HG02678 (cell line): ENCODE measurements around the gene AFF1.
"Not testable (repeated sequence)": the region's sequence is repeated elsewhere in the genome, so short reads cannot be mapped to it uniquely, and the experiment has no call there.

ENCODE experiments used
- ATAC-seq: cut with Tn5 transposase; IDR thresholded peaks from one replicate; pipeline ENCODE4 v1.9.1; 2021; ENCODE audit warnings: mild to moderate bottlenecking, moderate library complexity; ENCODE audit not compliant: unreplicated experiment

The AFF1 gene

GRCh38 chr4:87007528-87008446, 73.0 kb downstream of the AFF1 start:
- no peak for ATAC-seq

DNA sequence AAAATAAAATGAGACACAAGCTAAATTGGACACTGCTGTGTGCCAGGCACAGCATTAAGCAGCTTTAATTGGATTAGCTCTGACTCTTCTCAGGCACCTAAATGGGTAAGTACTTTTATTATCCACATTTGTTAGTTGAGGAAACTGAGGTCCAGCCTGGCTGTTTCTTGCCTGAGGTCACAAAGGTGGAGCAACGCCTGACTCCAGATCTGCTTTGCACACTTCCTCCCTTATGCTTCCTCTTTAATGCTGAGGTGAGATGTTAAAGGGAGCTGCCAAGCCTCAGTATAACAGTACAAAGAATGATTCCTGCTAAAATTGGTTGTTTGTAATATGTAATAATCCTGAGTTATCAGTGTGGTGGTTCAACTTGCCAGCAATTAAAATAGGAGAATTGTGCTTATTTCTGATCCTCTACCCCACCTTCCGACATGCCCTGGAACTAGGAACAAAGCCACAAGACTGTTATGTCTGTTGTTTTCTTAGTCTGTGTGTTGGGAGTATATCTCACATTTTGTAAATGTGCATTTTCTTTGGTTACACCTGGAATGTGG, 74.4 kb downstream of the AFF1 start:
- no peak for ATAC-seq

DNA sequence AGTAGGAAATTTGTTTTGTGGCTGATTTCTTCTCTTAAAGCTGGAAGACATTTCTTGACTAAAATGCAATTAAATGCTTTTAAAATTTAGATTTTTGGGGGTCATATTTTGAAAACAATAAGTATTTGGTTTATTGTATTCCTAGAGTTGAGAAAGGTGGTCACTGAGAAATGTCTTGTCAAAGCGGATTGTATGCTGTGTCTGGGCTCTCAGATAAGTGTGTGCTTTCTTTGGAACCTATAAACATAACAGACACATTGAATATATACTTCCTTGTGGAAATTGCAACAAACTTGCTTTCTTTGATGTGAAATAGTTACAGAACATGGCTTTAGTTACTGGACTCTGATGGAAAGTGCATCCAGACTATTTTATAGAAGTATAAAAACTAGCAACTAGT, 75.4 kb downstream of the AFF1 start:
- ATAC-seq, result no peak

DNA sequence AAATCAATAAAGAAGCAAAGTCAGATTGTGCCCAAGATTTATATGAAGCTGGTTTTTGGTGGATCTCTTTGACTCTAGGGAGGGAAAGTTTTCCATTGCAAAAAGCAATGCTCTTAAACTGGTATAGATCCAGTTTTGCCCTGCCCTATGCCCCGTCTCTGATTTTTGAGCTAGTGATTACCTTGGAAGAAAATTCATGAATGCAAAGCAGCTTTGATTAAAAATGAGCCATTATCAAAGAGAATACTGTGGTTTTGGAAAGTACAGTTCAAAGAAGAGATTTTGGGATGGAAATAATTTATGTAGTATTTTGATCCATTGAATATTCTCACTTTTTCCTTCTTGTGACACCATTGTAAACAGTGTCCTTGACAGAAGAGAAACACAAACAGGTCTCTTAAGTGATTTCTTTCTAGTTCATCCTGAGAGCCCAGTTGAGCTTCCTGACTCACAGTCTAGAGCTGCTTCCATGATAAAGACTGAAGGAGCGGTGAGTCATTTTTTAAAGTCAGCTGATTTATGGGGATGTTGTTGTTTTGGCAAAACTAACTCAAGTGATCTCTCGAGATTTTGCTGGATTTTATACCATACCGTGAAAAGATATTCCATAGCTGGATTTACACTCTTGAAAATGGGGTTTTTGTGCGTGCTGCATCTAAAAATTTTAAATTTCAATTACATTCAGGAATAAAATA, 76.7 kb downstream of the AFF1 start:
- no peak for ATAC-seq

DNA sequence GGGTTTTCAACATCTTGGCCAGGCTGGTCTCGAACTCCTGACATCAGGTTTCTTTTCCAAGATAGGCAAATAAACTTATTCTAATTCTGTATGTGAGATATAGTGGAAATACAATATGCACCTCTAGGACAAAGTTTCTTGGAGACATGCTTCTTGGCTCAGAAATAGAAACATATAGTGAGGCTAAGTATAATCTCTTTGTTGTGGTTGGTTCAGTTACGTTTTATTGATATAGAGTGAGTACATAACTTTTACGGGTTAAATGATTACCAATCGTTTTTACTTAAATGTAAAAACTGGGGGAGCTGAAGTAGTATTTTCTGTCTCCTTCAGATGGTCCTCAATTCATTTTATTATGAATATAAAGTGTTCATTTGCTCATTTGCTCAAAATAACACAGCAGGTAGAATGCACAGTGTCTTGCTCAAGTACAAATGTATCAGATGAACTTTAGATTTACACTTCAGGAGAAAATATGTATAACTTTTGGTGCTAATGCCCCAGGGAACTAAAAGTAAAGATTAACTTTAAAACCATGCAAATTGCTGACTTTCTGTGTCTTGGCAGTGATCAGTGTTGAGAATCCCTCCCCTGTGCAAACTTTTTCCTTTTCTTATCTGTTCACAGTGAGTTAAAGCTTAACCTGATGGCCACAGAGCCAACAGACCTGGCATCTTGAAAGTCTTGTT, 77.6 kb downstream of the AFF1 start:
- peak; percentile 72 for ATAC-seq

DNA sequence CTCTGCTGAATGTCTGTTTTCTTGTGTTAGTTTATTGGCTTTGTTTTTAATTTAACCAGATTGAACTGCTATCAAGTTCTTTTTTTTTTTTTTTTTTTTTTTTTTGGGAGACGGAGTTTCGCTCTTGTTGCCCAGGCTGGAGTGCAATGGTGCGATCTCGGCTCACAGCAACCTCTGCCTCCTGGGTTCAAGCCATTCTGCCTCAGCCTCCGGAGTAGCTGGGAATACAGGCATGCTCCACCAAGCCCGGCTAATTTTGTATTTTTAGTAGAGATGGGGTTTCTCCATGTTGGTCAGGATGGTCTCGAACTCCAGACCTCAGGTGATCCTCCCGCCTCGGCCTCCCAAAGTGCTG, 78.1 kb downstream of the AFF1 start:
- not testable (repeated sequence) for ATAC-seq

DNA sequence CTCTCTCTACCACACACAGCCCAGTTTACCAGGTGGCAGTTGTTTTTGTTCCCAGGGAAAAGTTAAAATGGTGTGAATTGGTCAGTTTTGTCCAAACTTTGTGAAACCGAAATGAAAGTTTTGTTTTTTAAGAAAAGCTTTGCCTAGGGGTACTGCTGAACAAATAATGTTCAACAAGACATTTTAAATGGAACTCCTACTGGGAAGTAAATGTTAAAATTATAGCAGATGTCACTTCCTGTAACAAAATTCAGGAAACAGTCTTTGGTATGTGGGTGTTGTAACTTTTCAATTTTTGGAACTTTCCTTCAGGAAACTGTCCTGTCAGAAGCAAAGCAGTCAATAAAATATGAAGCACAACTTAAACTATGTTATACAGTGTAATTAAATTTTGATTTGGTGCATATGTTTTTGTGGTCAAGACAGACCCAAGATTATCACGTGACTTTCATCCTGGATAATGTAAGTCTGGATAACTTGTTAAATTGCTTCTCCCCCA, 79.5 kb downstream of the AFF1 start:
- ATAC-seq, result no peak

GRCh38 chr4:87015416-87015815, 80.6 kb downstream of the AFF1 start:
- no peak for ATAC-seq

- ATAC-seq, result no peak
Observed at GRCh38 chr4:87017580-87018342, 83.0 kb downstream of the AFF1 start.

DNA sequence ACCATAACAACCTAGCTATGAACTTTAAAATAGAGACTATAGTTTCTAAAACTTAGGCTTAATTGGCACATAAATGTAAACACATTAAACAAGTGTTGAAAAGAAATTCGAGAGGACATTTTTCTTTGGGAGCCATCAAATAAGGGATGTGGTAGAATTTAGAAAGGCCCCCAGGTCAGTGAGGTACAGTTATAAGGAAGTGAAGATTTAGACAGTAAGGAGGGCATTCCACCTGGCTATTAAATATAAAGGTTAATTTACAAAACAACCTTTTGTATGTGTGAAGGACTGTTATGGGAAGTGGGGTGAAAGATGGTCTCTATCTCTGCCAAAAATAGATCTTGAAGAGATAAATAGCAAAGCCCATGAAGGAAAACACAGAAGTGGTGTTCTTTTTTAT, 83.9 kb downstream of the AFF1 start:
- no peak for ATAC-seq

- no peak for ATAC-seq
Observed at GRCh38 chr4:87019246-87019791, 84.5 kb downstream of the AFF1 start.

DNA sequence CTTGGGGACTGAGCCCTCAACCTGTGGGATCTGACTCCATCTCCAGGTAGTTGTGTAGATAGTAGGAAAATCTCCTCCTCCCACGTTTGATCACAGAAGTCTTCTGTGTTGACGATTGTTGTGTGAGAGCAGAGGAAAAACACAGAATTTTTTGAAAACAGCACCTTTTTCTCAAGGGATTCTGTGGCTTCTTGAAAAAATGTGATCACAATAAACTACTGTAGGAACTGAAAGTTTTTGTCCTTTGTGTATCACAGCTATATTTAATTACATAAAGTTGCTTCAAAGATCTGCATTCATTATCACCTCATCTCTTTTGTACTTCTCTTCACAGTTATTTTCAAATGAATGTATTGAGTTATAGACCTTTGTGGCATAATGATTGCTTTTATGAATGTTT, 85.1 kb downstream of the AFF1 start:
- ATAC-seq, result no peak

DNA sequence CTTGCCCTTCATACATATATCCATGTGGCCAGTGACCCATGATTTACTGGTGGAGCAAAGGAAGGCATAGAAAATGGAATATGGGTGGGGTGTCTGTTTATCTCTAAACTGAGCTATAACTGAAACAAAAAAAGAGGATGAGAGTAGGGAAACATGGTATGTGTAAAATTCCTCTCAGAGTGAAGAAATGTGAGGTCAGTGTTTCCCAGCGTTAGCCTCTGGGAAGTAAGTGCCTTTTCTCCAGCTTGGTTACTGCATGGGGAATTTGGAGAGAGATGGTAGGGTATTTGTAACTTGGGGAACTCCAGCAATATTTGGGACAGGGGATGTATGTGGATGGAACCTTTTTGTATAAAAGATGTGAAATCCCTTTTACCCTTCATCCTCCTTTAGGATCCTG, 89.4 kb downstream of the AFF1 start:
- ATAC-seq, result no peak

DNA sequence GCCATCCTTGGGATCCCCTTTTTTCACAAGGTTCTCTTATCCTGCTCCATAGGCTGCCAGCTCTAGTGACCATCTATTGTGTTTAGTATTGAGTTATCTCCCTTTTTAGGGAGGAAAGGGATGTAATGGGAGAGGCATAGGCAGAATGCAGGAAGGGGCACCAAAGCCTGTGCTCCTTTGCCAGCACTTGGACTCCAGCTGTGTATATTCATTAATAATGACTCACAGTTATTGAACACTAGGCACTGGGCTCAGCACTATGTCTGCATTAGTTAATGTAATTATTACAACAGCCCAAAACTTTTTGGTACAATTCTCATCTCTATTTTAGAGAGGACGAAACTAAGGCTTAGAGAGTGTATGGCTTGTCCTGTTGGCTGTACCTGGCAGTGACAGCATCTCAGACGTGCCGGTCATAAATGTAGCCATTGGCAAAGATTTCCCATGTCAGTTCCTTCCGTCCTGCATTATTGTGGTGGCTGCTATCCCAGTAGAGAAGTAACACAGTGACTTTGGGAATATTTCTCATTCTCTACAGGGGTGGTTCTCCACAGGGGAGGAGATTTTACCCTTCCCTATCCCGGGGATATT, 90.3 kb downstream of the AFF1 start:
- ATAC-seq, result no peak

GRCh38 chr4:87025614-87026041, 90.8 kb downstream of the AFF1 start:
- ATAC-seq, result peak; percentile 83

DNA sequence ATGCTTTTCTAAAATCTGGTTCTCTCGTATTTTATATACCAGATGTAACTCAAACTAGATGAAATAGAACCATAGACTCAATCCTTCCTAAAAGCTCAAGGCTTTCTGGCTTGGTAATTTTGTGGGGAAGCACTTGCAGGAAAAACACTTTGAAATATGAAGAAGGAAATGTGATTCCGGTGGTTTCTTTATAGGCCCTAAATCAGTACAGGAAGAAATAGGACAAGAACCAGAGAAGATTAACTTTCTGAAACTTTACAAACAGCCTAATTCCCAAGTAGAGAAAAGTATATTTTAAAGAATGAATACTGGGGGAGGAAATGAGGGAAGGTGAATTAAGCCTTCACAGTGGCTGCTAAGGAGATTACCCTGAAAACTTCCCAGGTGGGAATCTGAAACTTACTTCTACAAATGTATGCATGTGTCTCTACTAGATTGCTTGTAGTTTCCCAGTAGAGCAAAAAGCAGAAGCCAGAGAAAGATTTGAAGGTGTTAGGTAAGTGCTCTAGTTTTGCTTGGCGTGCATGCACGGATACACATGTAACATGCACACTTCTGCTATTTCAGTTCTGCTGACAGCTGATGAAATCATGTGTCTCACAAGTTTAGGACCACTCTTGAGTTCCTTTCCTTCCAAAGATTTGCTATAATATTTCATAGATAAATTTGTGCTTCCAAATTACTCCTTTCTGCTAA, 92.1 kb downstream of the AFF1 start:
- ATAC-seq, result peak; percentile 66

DNA sequence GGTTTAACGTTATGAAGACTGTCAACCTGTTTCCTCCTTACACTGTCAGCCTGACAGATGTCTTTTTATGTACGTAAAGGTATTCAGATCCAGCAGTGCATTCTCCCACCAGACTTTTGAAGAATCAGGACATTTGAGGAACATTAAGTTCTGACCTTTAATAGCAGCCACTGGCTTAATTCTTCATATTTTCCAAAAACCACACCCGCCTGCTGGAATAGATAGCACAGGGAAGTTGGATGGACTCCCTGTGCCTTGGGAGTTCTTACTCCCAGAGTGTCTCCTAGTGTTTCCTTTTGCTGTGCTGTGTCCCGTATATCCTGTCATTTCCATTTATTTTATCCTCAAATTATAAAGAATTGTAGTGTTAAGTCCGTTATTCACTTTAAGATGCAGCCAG, 94.5 kb downstream of the AFF1 start:
- no peak for ATAC-seq

- no peak for ATAC-seq
Observed at GRCh38 chr4:87030124-87030523, 95.3 kb downstream of the AFF1 start.

GRCh38 chr4:87030755-87031441, 96.1 kb downstream of the AFF1 start:
- ATAC-seq, result no peak
